K562 (cell line): Measurements from ENCODE around the gene ITPA. TPM values are rescaled to one million over a fixed set of nuclear protein-coding genes. Genes with fewer than 3 reads are reported as not detected.

Experiments
- ATAC-seq: fragments of 200-7000 bp; cut with Tn5 transposase; 3 replicates; pipeline ENCODE4 v1.9.1; 2020; ENCODE audit warnings: moderate library complexity
- BruUV-seq: library from RNA; stranded (reverse); fragments of 400-500 nt; replicated peaks from 2 replicates; lab custom pipeline; 2021; lab: Mats Ljungman, UMichigan
- CTCF ChIA-PET: fragments of 300-600 bp; formaldehyde crosslinking; extraction: SDS; loops from one replicate; lab custom pipeline; 2021; ENCODE audit warnings: low intra/inter-chr PET ratio; lab: Yijun Ruan, JAX
- POLR2A ChIA-PET: fragments of 300-600, 350-650 bp; sonication (Branson Sonifier 250); formaldehyde crosslinking; extraction: SDS; loops from one replicate; lab custom pipeline; 2021; ENCODE audit warnings: antibody characterized with exemption, inconsistent platforms; lab: Yijun Ruan, JAX
- DNase-seq, 4 experiments: peaks; one replicate each; pipeline versions ENCODE4 v3.0.0 to v3.0.0-alpha.2; 2011 to 2018; ENCODE audit warnings: low spot score in 3 of 4, mixed read lengths in 3 of 4; ENCODE audit errors: extremely low read depth in 1 of 4
- FAIRE-seq: peaks from 2 replicates; lab custom pipeline; 2011; peaks lifted over from hg19 to GRCh38; lab: Jason Lieb, UNC
- H2AFZ ChIP-seq: 2 replicates; pipeline ENCODE4 v1.6.0; 2011; ENCODE audit warnings: low read depth, low read length, control low read depth, inconsistent platforms
- H3K27ac ChIP-seq: fragments of 200-600 bp; 3 replicates; pipeline ENCODE4 v1.8.0; 2011; ENCODE audit warnings: low read depth, mild to moderate bottlenecking, control low read depth, inconsistent platforms, low read length, moderate library complexity, mixed read lengths; ENCODE audit errors: extremely low read depth
- H3K27me3 ChIP-seq, 2 experiments: fragments of 300-600 bp in 1 of 2; 2 replicates in 1 of 2; 3 replicates in 1 of 2; pipeline versions ENCODE4 v1.6.0 to v1.8.0; 2011; ENCODE audit warnings: inconsistent platforms in 2 of 2, low read length in 2 of 2, mild to moderate bottlenecking in 1 of 2, mixed read lengths in 1 of 2, moderate library complexity in 1 of 2; ENCODE audit not compliant: control insufficient read depth in 2 of 2, insufficient read depth in 2 of 2
- H3K36me3 ChIP-seq: fragments of 300-600 bp; 3 replicates; pipeline ENCODE4 v1.8.0; 2011; ENCODE audit warnings: mild to moderate bottlenecking, low read length, inconsistent platforms; ENCODE audit not compliant: control insufficient read depth, insufficient read depth
- H3K4me1 ChIP-seq, 2 experiments: fragments of 200-600 bp in 1 of 2; replicated peaks in 1 of 2; 2 replicates in 1 of 2; 3 replicates in 1 of 2; pipeline versions ENCODE4 v1.5.1 to v1.8.0; 2011; ENCODE audit warnings: inconsistent platforms in 2 of 2, low read length in 2 of 2, mild to moderate bottlenecking in 1 of 2, mixed read lengths in 1 of 2, moderate library complexity in 1 of 2; ENCODE audit not compliant: control insufficient read depth in 2 of 2, insufficient read depth in 2 of 2
- H3K4me2 ChIP-seq: 2 replicates; pipeline ENCODE4 v1.6.1; 2011; ENCODE audit warnings: low read length, control low read depth, inconsistent platforms, mixed read lengths; ENCODE audit not compliant: insufficient read depth
- H3K4me3 ChIP-seq: fragments of 200-600 bp; sonication (generic), shearing (Covaris generic); 2 replicates; pipeline ENCODE4 v1.5.1; 2016; ENCODE audit warnings: control low read depth, inconsistent platforms
- H3K79me2 ChIP-seq: fragments of 200-600 bp; 3 replicates; pipeline ENCODE4 v1.8.0; 2011; ENCODE audit warnings: low read length, inconsistent platforms; ENCODE audit not compliant: control insufficient read depth, insufficient read depth
- H3K9ac ChIP-seq, 2 experiments: 2 replicates each; pipeline versions ENCODE4 v1.6.0 to v1.6.1; 2011; ENCODE audit warnings: low read depth in 2 of 2, low read length in 2 of 2, control low read depth in 1 of 2, inconsistent platforms in 1 of 2, mild to moderate bottlenecking in 1 of 2, mixed read lengths in 1 of 2; ENCODE audit not compliant: insufficient read depth in 1 of 2
- H3K9me1 ChIP-seq: one replicate; pipeline ENCODE4 v1.6.0; 2011; ENCODE audit warnings: inconsistent platforms, mild to moderate bottlenecking, low read length, moderate library complexity; ENCODE audit not compliant: control insufficient read depth, insufficient read depth
- H3K9me3 ChIP-seq: replicated peaks from 2 replicates; pipeline ENCODE4 v1.5.1; 2011; ENCODE audit warnings: low read depth, low read length, inconsistent platforms; ENCODE audit not compliant: control insufficient read depth, insufficient read depth
- H4K20me1 ChIP-seq: replicated peaks from 2 replicates; pipeline ENCODE4 v1.6.1; 2011; ENCODE audit warnings: low read length, inconsistent platforms, mixed read lengths; ENCODE audit not compliant: control insufficient read depth, insufficient read depth
- DNMT1 ChIP-seq: fragments of 450-650 bp; IDR thresholded peaks from 2 replicates; pipeline ENCODE4 v1.6.1; 2016; ENCODE audit warnings: antibody characterized with exemption, mild to moderate bottlenecking
- DPF2 ChIP-seq: fragments of 450-650 bp; IDR thresholded peaks from 2 replicates; pipeline ENCODE4 v1.6.1; 2016
- GABPA ChIP-seq: fragments of 200-800 bp; sonication (Bioruptor generic); conservative IDR thresholded peaks from 2 replicates; pipeline ENCODE4 v1.6.1; 2016; ENCODE audit warnings: low read depth, missing genetic modification characterization, missing compliant biosample characterization
- GTF2A2 ChIP-seq: IDR thresholded peaks from 2 replicates; pipeline ENCODE4 v1.6.1; 2016; ENCODE audit warnings: mild to moderate bottlenecking, missing genetic modification characterization, missing compliant biosample characterization
- HNRNPLL ChIP-seq: fragments of 200-400 bp; formaldehyde crosslinking; IDR thresholded peaks from 2 replicates; pipeline ENCODE4 v1.6.1; 2017; ENCODE audit warnings: low read length, low read depth, mild to moderate bottlenecking; ENCODE audit not compliant: poor library complexity, severe bottlenecking
- MTA1 ChIP-seq: fragments of 450-650 bp; IDR thresholded peaks from 2 replicates; pipeline ENCODE4 v1.6.1; 2017; ENCODE audit warnings: borderline replicate concordance
- MXI1 ChIP-seq: IDR thresholded peaks from 2 replicates; pipeline ENCODE4 v1.6.1; 2011; ENCODE audit warnings: low read depth, mild to moderate bottlenecking, improper control_type of control experiment, low read length
- NCOA1 ChIP-seq: fragments of 450-650 bp; IDR thresholded peaks from 2 replicates; pipeline ENCODE4 v1.6.1; 2016; ENCODE audit warnings: low read depth
- NR2C1 ChIP-seq, 2 experiments: fragments of 450-650 bp; IDR thresholded peaks; 2 replicates each; pipeline ENCODE4 v1.6.1; 2017; ENCODE audit warnings: mild to moderate bottlenecking in 2 of 2, antibody characterized with exemption in 1 of 2, inconsistent platforms in 1 of 2, missing compliant biosample characterization in 1 of 2, missing genetic modification characterization in 1 of 2
- SIX5 ChIP-seq, 2 experiments: IDR thresholded peaks; 2 replicates each; pipeline ENCODE4 v1.6.1; 2011; ENCODE audit warnings: low read length in 2 of 2, borderline replicate concordance in 1 of 2, low read depth in 1 of 2, mild to moderate bottlenecking in 1 of 2, moderate library complexity in 1 of 2; ENCODE audit not compliant: insufficient read depth in 1 of 2
- TGIF2 ChIP-seq: sonication (generic); formaldehyde crosslinking; IDR thresholded peaks from 2 replicates; pipeline ENCODE4 v1.8.1; 2022; ENCODE audit warnings: mild to moderate bottlenecking, missing genetic modification reagents, moderate library complexity
- TOE1 ChIP-seq, 2 experiments: fragments of 450-650 bp in 1 of 2; sonication (generic) in 1 of 2; formaldehyde crosslinking in 1 of 2; IDR thresholded peaks; 2 replicates each; pipeline versions ENCODE4 v1.7.1 to v1.8.0; 2016 to 2022; ENCODE audit warnings: borderline replicate concordance in 2 of 2, mild to moderate bottlenecking in 2 of 2, antibody characterized with exemption in 1 of 2, inconsistent platforms in 1 of 2, low read depth in 1 of 2, missing genetic modification reagents in 1 of 2, moderate library complexity in 1 of 2
- ZNF121 ChIP-seq: sonication (generic); formaldehyde crosslinking; conservative IDR thresholded peaks from 2 replicates; pipeline ENCODE4 v1.8.0; 2022; ENCODE audit warnings: missing genetic modification reagents
- ZNF146 ChIP-seq: IDR thresholded peaks from one replicate; pipeline ENCODE4 v1.6.1; 2018; ENCODE audit warnings: missing compliant biosample characterization; ENCODE audit not compliant: unreplicated experiment
- ZNF212 ChIP-seq: fragments of 450-650 bp; formaldehyde crosslinking; IDR thresholded peaks from 2 replicates; pipeline ENCODE4 v1.4.0; 2020; ENCODE audit warnings: mild to moderate bottlenecking
- ZNF3 ChIP-seq: fragments of 250-450 bp; sonication (Bioruptor Pico); IDR thresholded peaks from 2 replicates; pipeline ENCODE4 v1.5.0; 2021; ENCODE audit warnings: mild to moderate bottlenecking, moderate library complexity
- ZNF589 ChIP-seq: fragments of 200-800 bp; sonication (Bioruptor generic); IDR thresholded peaks from 2 replicates; pipeline ENCODE4 v1.6.1; 2016; ENCODE audit warnings: low read depth, missing genetic modification characterization, missing compliant biosample characterization
- WGBS: fragments of 100-300 bp; shearing (Covaris generic); methylation state at CpG from one replicate; pipeline ENCODE4 v1.1.6; 2016; ENCODE audit warnings: low coverage, mixed read lengths; ENCODE audit not compliant: insufficient coverage; ENCODE audit errors: missing lambda C conversion rate; 5-methylcytosine and 5-hydroxymethylcytosine counted together
- in situ Hi-C: fragments of 300-500 bp; cut with MboI; formaldehyde crosslinking; loops from 4 replicates; pipeline ENCODE4 v1.15.0; 2018; ENCODE audit warnings: inconsistent platforms, mixed read lengths
- intact Hi-C: fragments of 100-400 bp; cut with micrococcal nuclease; formaldehyde crosslinking; loops from 2 replicates; pipeline ENCODE4 v1.14.2; 2022
- polyA plus RNA-seq, 8 experiments: library from polyadenylated mRNA; depleted of rRNA in 4 of 8; stranded (reverse) in 5 of 8; unstranded in 3 of 8; fragments of >200 nt; fragmentation: Nextera tagmentation in 2 of 8; fragmentation: Illumina TruSeq in 1 of 8; extraction: Ambion mirVana in 2 of 8; extraction: Trizol in 1 of 8; gene quantifications; 2 replicates each; pipeline versions ENCODE4 v1.2.1 to v1.2.3, GENCODE V29; 2011 to 2014; ENCODE audit warnings: inconsistent platforms in 1 of 8, missing spikeins in 1 of 8
- total RNA-seq, 7 experiments: library from RNA; depleted of rRNA in 6 of 7; stranded (reverse); fragments of >200 nt in 6 of 7; fragmentation: Illumina TruSeq in 2 of 7; extraction: Trizol in 2 of 7; gene quantifications; 2 replicates each; pipeline versions ENCODE4 v1.2.1 to v1.2.3, GENCODE V29; 2011 to 2021; ENCODE audit warnings: low replicate concordance in 1 of 7
- TF ChIP-seq, protein P1 (sequence below), 2 experiments: fragments of 450-650 bp; IDR thresholded peaks; 2 replicates each; pipeline ENCODE4 v1.6.1; 2016
- TF ChIP-seq, protein P2 (sequence below): fragments of 200-400 bp; formaldehyde crosslinking; IDR thresholded peaks from 2 replicates; pipeline ENCODE4 v1.6.1; 2017; ENCODE audit warnings: mild to moderate bottlenecking, low read depth, low read length, moderate library complexity

ITPA gene
- total and polyA plus RNA-seq, 9 of the 15 experiments (the other 6 are each of a cell fraction or from before 2014, with no cell fraction given), result 5.0 to 79.7 (median 36.7) TPM

DNA sequence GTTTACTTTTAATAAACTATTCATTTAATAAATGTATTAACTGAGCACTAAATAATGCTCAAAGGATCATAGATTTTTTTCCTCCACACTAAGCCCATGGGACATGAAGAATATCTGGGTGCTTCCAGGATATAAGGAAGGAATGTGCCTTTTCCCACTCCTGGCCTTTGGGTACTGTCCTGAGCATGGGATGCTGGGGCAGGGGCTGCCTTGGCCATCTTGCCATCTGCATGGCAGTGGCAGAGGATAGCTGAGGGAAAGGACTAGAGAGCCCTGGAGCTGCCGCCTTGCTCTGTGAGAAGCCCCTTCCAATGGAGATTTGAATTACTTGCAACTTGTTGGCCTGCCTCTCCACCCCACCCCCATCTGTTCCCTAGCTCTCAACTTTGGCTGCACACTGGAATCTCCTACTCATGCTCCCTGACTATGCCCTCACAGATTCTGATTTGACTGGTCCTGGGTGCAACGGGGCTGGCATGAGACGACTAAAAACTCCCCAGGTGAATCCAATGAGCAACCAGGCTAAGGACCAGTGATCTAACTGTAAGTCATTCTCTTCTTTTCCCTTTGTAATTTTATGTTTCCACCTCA lies 20.4 kb upstream of the ITPA start:
- Histone ChIP-seq H3K36me3 (peaks cover 40% of the 10 kb centered on the region; the same call in 2 of the 3 replicates), H3K79me2 (no peaks in the 10 kb centered on the region), H4K20me1 (no peaks in the 10 kb centered on the region), H3K27me3 (no peaks in the 10 kb centered on the region), H3K27ac (no peak overlapping the region), H3K4me2 (no peak overlapping the region), H3K9ac (no peak overlapping the region), H3K4me1 (peaks cover 0 to 5% of the 10 kb centered on the region in 2 experiments; a peak in 2 of 5 replicates), H2AFZ (no peak overlapping the region), H3K9me3 (no peaks in the 10 kb centered on the region), H3K9me1 (no peaks in the 10 kb centered on the region), H3K4me3 (no peak overlapping the region)
- TF ChIP-seq DPF2 (no peak), NR2C1 (IDR thresholded peaks at IDR 0.05) (no peak), NR2C1 (tag; IDR thresholded peaks at IDR 0.05) (no peak), TOE1 (IDR thresholded peaks at IDR 0.05; ENCODE audit: borderline replicate concordance) (no peak), TOE1 (CRISPR knock-in tag; IDR thresholded peaks at IDR 0.05; ENCODE audit: borderline replicate concordance, low read depth) (no peak), DNMT1 (no peak), MXI1 (no peak), TGIF2 (CRISPR knock-in tag) (no peak), HNRNPLL (no peak), ZNF121 (CRISPR knock-in tag) (no peak), ZNF3 (CRISPR knock-in tag) (no peak), GABPA (tag) (no peak), ZNF146 (CRISPR knock-in tag) (no peak), NCOA1 (no peak), ZNF589 (CRISPR knock-in tag) (no peak), GTF2A2 (tag) (no peak), MTA1 (no peak), SIX5 (IDR thresholded peaks at IDR 0.05; ENCODE audit: borderline replicate concordance in 1 of 2, insufficient read depth in 1 of 2, low read depth in 1 of 2, low read length in 2 of 2) (no peak), ZNF212 (no peak)
- TF ChIP-seq, protein P1, sequence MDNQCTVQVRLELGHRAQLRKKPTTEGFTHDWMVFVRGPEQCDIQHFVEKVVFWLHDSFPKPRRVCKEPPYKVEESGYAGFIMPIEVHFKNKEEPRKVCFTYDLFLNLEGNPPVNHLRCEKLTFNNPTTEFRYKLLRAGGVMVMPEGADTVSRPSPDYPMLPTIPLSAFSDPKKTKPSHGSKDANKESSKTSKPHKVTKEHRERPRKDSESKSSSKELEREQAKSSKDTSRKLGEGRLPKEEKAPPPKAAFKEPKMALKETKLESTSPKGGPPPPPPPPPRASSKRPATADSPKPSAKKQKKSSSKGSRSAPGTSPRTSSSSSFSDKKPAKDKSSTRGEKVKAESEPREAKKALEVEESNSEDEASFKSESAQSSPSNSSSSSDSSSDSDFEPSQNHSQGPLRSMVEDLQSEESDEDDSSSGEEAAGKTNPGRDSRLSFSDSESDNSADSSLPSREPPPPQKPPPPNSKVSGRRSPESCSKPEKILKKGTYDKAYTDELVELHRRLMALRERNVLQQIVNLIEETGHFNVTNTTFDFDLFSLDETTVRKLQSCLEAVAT (IDR thresholded peaks at IDR 0.05), result no peak
- TF ChIP-seq, protein P2, sequence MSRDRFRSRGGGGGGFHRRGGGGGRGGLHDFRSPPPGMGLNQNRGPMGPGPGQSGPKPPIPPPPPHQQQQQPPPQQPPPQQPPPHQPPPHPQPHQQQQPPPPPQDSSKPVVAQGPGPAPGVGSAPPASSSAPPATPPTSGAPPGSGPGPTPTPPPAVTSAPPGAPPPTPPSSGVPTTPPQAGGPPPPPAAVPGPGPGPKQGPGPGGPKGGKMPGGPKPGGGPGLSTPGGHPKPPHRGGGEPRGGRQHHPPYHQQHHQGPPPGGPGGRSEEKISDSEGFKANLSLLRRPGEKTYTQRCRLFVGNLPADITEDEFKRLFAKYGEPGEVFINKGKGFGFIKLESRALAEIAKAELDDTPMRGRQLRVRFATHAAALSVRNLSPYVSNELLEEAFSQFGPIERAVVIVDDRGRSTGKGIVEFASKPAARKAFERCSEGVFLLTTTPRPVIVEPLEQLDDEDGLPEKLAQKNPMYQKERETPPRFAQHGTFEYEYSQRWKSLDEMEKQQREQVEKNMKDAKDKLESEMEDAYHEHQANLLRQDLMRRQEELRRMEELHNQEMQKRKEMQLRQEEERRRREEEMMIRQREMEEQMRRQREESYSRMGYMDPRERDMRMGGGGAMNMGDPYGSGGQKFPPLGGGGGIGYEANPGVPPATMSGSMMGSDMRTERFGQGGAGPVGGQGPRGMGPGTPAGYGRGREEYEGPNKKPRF, result no peak
- no TSS peak for BruUV-seq
- FAIRE-seq (no peak), DNase-seq (no peak), ATAC-seq (no peak; the same call in 2 of the 3 replicates)
- WGBS, result 94% methylated on average over 2 of the region's 3 CpGs
- intact Hi-C loops (no loop called here), in situ Hi-C loops (no loop called here)
- ChIA-PET CTCF (no interaction called here), POLR2A (interaction anchor here (0.6 to 1.3 kb wide), 2 partner anchors 20 to 112 kb away, joined by 3 to 5 read pairs; partner anchors contain the start of gene ITPA)
